DOHH2 (cell line): ENCODE data around the gene TYW1.

Experiments used
- CTCF ChIP-seq: fragments of 200-600 bp; sonication (generic); IDR thresholded peaks from one replicate; pipeline ENCODE4 v1.5.1; 2014; ENCODE audit warnings: antibody characterized with exemption, mild to moderate bottlenecking, low read depth, low read length; ENCODE audit not compliant: poor library complexity, severe bottlenecking
- EZH2phosphoT487 ChIP-seq: fragments of 200-600 bp; sonication (generic); IDR thresholded peaks from 2 replicates; pipeline ENCODE4 v1.6.1; 2017; ENCODE audit warnings: borderline replicate concordance, mild to moderate bottlenecking, antibody characterized with exemption, low read length, moderate library complexity, mixed read lengths

- no peak for TF ChIP-seq CTCF
- TF ChIP-seq EZH2phosphoT487, result no peak
Observed at GRCh38 chr7:67019562-67020390, 23.1 kb downstream of the TYW1 start.
